Measurements from ENCODE around the gene R3HCC1L. TPM values are rescaled to one million over a fixed set of nuclear protein-coding genes. Genes with fewer than 3 reads are reported as not detected.

Gene R3HCC1L
- total RNA-seq, 2 experiments from 2014 or later = 19.6 to 21.8 TPM

DNA sequence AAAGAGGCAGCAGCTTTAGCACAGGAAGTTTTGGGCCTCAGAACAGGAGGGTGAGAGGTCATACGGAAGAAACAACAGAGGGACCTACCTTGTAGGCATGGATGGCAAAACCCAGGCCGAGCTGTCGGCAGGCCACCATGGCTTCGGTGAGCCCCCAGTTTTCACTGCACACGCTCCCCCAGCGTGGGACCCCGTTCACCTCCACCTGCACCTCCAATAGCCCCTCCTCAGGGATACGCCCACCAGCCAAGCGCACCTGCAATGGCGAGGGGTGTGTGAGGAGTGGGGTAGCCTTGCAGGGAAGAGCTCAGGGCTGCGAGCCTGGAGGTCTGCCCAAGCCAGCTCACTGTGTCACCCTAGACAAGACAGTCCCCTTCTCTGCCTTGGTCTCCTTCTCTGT, 122.2 kb downstream of the R3HCC1L start:
- ATAC-seq (ENCODE audit: low read depth) = no peak
- Mint-ChIP-seq H3K36me3 (no peaks in the 10 kb centered on the region), H3K4me1 (no peaks in the 10 kb centered on the region), H3K27ac (no peak overlapping the region), H3K4me3 (no peak overlapping the region), H3K9me3 (no peaks in the 10 kb centered on the region), H3K27me3 (no peaks in the 10 kb centered on the region)
- POLR2A ChIA-PET = no interaction called here
- no peak for DNase-seq

DNA sequence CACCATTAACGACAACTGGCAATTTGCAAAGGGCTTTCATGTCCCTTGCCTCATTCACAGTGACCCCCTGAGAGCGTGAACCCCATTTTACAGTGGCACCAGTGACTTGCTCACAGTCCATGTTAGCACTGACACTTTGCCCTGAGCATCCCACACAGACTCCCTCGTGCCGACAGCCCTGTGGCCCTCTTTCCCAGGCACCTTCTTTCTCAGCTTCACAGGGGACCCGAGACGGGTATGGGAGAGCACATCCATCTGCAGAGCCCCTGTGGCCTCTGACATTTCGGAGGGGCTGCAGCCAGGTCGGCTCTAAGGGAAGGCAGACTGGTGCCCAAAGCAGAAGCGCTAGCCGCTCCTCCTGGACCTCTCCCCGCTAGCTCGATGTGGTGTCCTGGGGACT, 122.7 kb downstream of the R3HCC1L start:
- POLR2A ChIA-PET = no interaction called here
- Mint-ChIP-seq H3K4me3 (no peak overlapping the region), H3K4me1 (no peaks in the 10 kb centered on the region), H3K27ac (no peak overlapping the region), H3K27me3 (no peaks in the 10 kb centered on the region), H3K9me3 (no peaks in the 10 kb centered on the region), H3K36me3 (no peaks in the 10 kb centered on the region)
- DNase-seq = no peak
- no peak for ATAC-seq (ENCODE audit: low read depth)

DNA sequence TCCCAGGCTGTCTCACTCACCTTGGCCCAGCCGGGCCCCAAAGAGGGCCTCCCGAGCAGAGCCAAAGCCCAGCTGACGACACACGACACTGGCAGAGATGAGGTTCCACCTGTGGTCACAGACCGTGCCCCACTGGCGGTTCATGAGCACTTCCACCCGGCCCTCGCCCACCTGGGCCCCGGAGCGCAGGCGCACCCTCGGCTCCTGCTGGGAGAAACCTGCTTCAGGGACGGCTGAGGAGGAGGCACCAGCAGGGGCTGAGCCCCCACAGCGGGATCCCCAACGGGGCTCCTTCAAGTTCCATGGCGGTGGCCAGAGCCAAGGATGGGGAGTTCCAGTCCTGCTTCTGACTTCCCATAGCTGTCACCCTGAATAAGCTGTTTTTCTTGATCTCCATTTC, 123.5 kb downstream of the R3HCC1L start:
- Mint-ChIP-seq H3K27me3 (no peaks in the 10 kb centered on the region), H3K36me3 (no peaks in the 10 kb centered on the region), H3K4me3 (no peak overlapping the region), H3K27ac (no peak overlapping the region), H3K9me3 (no peaks in the 10 kb centered on the region), H3K4me1 (no peaks in the 10 kb centered on the region)
- DNase-seq = no peak
- POLR2A ChIA-PET = no interaction called here
- no peak for ATAC-seq (ENCODE audit: low read depth)

DNA sequence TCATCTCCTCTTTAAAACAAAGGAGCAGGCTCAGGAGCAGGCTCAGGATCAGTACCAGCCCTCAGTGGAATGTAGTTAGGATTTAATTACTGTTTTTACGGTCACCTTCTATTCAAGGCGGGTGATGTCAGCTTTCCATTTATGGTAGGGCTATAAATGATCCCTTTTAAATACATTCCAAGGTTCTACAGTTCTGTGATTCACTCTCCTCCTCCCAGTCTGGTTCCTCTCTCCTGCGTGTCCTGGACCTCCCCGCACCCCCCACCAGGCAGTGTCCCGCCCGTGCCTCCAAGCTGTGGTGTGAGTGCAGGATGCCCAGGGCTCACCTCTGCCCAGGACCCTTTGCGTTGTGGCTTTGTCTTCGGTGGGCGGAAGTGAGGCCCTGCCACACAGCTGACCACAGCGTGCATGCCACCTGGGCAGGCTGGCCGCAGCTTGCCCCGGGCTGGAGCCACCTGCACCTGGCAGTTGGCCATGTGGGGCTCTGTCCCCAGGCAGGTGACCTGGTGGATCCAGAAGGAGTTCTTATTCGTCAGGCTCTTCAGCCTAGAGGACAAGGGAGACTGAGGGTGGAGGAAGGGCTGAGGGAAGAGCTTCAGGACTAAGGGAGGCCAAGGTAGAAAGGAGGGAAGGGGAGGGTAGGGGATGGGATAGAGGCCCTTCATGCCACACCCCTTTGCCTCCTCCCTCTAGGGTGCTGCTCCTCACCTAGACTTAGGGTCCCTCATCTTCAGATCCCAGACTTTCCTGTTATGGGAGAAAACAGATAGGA, 124.4 kb downstream of the R3HCC1L start:
- Mint-ChIP-seq H3K27ac (no peak overlapping the region), H3K27me3 (no peaks in the 10 kb centered on the region), H3K36me3 (no peaks in the 10 kb centered on the region), H3K9me3 (no peaks in the 10 kb centered on the region), H3K4me3 (no peak overlapping the region), H3K4me1 (peaks cover under 1% of the 10 kb centered on the region)
- POLR2A ChIA-PET = no interaction called here
- DNase-seq (no peak), ATAC-seq (ENCODE audit: low read depth) (no peak)

DNA sequence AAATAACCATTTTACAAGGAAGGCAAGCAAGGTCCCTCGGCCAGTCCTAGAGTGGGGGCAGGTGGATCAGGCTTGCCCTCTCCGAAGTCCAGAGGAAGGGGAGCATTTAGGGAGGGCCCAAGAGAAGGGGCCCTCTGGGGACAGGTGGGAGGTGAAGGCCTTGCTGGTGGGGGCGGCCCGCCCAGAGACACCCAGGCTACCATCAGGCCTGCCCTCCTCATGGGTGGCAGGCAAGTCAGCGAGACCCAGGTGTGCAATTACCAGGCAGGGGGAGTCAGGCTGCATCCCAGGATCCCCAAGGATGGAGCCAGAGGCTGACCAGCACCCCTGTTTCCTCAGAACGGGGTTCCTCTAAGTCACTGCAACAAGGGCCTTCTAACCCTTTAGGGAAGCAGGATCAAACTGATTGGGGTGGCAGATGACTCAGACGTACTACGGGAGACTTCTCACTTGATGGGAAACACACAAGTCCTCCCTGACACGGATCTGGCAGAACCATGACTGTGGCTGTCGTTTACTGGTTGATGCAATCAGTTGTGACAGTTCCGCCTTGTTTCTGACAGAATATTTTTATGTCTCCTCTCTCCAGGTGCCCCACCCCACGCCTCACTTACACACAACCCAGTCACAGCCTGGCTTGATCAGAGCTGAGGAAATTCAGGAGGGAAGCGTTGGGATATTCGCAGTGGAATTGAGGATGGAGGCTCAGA, 125.3 kb downstream of the R3HCC1L start:
- Mint-ChIP-seq H3K27me3 (no peaks in the 10 kb centered on the region), H3K36me3 (no peaks in the 10 kb centered on the region), H3K27ac (no peak overlapping the region), H3K9me3 (no peaks in the 10 kb centered on the region), H3K4me1 (peaks cover 5% of the 10 kb centered on the region), H3K4me3 (no peak overlapping the region)
- POLR2A ChIA-PET = no interaction called here
- no peak for DNase-seq
- ATAC-seq (ENCODE audit: low read depth) = no peak

DNA sequence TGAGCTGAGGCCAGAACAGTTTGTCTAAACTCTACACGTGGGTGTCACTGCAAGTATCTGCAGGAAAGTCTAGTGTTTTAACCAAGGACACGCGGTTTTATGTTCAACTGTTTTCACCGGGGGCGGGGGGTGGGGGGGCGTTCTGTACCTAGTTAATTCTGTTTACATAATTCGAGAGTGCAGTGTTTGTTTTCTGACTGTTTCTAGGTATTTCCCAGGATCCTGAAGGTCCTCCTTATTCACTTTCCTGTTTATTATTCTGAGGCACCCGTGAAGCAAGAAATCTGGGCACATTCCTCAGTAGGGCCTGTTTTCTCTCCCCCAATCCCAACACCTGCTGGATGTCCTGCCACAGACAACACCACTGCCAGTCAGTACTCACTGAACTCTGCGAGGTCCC, 125.9 kb downstream of the R3HCC1L start:
- no peak for ATAC-seq (ENCODE audit: low read depth)
- no peaks in the 10 kb centered on the region for H3K27me3 Mint-ChIP-seq
- H3K27ac Mint-ChIP-seq = no peak overlapping the region
- POLR2A ChIA-PET = no interaction called here
- no peak for DNase-seq
- peaks cover 5% of the 10 kb centered on the region for H3K4me1 Mint-ChIP-seq
- no peaks in the 10 kb centered on the region for H3K36me3 Mint-ChIP-seq
- no peaks in the 10 kb centered on the region for H3K9me3 Mint-ChIP-seq
- H3K4me3 Mint-ChIP-seq = no peak overlapping the region

DNA sequence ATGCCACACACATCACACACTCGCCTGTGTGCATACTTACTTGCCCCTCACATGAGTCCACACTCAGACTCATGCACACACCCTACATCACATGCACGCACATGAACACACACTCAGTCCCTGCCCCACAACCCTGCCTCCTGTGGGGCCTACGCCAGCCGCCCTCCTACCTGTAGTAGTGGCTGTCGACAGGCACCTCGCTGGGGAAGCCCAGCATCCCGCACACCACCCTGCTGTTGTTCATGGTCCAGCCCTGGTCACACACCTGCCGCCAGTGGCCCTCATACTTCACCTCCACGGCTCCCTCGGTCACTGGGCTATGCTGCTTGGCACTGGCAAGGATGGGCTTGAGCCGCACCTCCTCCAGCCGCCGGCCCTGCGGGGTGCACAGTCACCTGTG, 126.3 kb downstream of the R3HCC1L start:
- Mint-ChIP-seq H3K27me3 (no peaks in the 10 kb centered on the region), H3K27ac (no peak overlapping the region)
- POLR2A ChIA-PET = no interaction called here

DNA sequence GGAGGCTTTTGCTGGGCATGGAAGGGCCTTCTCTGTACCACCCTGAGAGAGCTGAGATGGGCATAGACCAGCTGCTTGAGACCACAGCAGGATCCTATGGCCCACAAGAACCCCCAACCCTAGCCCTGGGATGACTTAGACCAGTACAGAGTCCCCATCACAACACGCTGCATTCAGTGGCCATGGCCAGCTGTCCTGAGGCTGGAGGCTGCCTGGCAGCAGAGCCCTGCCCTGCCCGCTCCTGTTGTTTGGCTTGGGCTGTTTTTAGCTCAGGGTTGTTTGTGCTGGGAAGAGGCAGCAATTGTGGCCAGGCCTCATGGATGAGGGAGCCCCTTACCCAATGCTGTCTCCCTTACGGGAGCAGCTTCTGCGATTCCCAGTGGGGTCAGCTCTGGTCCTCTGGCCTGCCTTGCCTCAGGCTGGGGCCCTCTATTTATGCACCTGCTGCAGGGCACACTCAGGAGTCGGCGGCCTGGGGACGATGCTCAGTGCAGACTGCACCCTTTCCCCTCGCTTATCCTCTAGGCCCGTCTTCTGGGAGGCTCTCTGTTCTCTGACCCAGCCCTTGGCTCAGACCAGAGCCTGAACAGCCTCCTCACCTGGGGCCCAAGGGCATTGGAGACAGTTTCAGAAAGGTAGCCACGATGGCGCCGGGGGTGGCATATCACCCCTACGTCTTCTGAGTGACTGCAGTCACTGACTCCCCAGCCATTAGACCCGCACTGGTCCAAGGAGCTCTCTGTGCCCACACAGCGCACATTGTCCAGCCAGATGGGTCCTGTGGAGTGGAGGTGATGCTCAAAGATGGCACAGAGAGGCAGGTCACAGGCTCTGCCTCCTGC, 127.2 kb downstream of the R3HCC1L start:
- H3K9me3 Mint-ChIP-seq = no peaks in the 10 kb centered on the region
- peaks cover 6% of the 10 kb centered on the region for H3K27me3 Mint-ChIP-seq
- POLR2A ChIA-PET = no interaction called here
- H3K36me3 Mint-ChIP-seq = no peaks in the 10 kb centered on the region
- H3K27ac Mint-ChIP-seq = no peak overlapping the region
- DNase-seq (no peak), ATAC-seq (ENCODE audit: low read depth) (no peak)
- H3K4me3 Mint-ChIP-seq = no peak overlapping the region
- H3K4me1 Mint-ChIP-seq = peaks cover 6% of the 10 kb centered on the region

More for the DNA sequence above, 126.3 kb downstream of the R3HCC1L start:
- H3K4me1 Mint-ChIP-seq = peaks cover 5% of the 10 kb centered on the region
- ATAC-seq (ENCODE audit: low read depth) (no peak), DNase-seq (no peak)
- H3K9me3 Mint-ChIP-seq = no peaks in the 10 kb centered on the region
- H3K36me3 Mint-ChIP-seq = no peaks in the 10 kb centered on the region
- H3K4me3 Mint-ChIP-seq = no peak overlapping the region

DNA sequence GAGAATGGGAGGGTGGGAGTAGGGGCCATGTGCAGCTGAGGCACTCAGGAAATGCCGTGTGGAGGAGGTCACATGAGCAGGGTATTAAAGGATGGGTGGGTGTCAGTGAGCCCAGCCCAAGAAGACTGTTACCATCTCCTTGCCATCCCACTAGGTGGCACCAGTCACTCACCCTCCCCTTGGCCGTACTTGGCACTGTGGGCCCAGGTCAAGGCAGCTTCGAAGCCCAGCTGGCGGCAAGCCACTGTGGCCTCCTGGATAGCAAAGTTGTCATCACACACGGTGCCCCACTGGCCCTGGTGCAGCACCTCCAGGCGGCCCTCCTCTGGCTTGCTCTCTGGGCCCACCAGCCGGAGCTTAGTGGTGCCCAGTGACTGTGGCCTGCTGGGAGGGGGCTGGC, 128.1 kb downstream of the R3HCC1L start:
- POLR2A ChIA-PET = no interaction called here
- peaks cover 8% of the 10 kb centered on the region for H3K4me1 Mint-ChIP-seq
- ATAC-seq (ENCODE audit: low read depth) (peak; percentile 30), DNase-seq (no peak)
- H3K36me3 Mint-ChIP-seq = no peaks in the 10 kb centered on the region
- no peak overlapping the region for H3K4me3 Mint-ChIP-seq
- no peak overlapping the region for H3K27ac Mint-ChIP-seq
- peaks cover 16% of the 10 kb centered on the region for H3K27me3 Mint-ChIP-seq
- no peaks in the 10 kb centered on the region for H3K9me3 Mint-ChIP-seq

DNA sequence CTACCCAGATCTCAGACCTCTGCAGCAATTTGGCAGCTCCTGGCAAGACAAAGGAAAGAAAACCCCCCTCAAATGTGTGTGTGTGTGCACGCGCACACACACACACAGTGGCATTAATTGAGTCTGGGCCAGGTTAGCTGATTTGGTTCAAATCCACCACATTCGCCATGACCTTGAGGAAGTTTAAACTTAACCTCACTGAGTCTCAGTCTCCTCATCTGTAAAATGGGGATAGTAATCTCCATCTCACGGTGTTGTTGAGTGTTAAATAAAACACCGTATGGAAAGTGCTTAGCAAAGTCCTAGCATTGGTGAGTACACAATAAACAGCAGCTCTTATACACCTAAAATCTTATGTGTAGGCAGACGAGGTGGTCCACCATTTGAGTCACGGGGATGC, 128.6 kb downstream of the R3HCC1L start:
- H3K27me3 Mint-ChIP-seq = peaks cover 19% of the 10 kb centered on the region
- DNase-seq (no peak), ATAC-seq (ENCODE audit: low read depth) (no peak)
- H3K36me3 Mint-ChIP-seq = no peaks in the 10 kb centered on the region
- peaks cover 8% of the 10 kb centered on the region for H3K4me1 Mint-ChIP-seq
- H3K27ac Mint-ChIP-seq = no peak overlapping the region
- POLR2A ChIA-PET = no interaction called here
- no peaks in the 10 kb centered on the region for H3K9me3 Mint-ChIP-seq
- no peak overlapping the region for H3K4me3 Mint-ChIP-seq

DNA sequence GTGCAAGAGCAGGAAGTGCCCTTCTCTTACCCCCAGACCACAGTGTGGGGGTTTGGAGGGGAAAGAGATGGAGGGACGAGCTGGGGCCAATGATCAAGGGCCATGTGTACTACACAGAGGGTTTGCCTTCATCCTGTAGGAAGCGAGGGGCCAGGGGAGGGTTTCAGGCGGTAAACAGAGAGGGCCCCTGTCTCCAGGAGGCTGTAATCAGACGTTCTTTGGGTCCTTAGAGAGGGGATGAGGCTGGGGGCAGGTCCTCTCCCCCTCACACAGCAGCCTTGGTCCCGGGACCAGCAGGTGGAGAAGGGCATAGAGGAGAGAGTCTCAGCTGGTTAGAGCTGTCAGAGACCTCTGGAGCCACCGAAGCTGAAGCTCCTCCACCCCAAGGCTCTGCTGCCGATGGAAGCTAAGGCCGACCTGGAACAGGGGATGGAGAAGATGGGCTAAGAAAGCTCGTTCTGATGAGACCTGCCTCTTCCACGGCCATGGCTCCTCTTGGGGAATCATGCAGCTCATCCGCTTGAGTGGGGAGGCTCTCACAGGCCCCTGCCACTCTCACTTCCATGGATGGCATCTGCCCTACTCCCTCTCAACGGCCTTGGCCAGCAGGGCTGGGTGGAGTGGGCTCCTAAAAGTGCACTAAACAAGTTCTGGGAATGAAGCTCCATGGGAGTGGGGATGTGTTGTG, 130.1 kb downstream of the R3HCC1L start:
- POLR2A ChIA-PET = no interaction called here
- DNase-seq = no peak
- H3K27me3 Mint-ChIP-seq = peaks cover 31% of the 10 kb centered on the region
- H3K4me1 Mint-ChIP-seq = peaks cover 8% of the 10 kb centered on the region
- no peak overlapping the region for H3K4me3 Mint-ChIP-seq
- H3K9me3 Mint-ChIP-seq = no peaks in the 10 kb centered on the region
- H3K36me3 Mint-ChIP-seq = no peaks in the 10 kb centered on the region
- ATAC-seq (ENCODE audit: low read depth) = no peak
- no peak overlapping the region for H3K27ac Mint-ChIP-seq

DNA sequence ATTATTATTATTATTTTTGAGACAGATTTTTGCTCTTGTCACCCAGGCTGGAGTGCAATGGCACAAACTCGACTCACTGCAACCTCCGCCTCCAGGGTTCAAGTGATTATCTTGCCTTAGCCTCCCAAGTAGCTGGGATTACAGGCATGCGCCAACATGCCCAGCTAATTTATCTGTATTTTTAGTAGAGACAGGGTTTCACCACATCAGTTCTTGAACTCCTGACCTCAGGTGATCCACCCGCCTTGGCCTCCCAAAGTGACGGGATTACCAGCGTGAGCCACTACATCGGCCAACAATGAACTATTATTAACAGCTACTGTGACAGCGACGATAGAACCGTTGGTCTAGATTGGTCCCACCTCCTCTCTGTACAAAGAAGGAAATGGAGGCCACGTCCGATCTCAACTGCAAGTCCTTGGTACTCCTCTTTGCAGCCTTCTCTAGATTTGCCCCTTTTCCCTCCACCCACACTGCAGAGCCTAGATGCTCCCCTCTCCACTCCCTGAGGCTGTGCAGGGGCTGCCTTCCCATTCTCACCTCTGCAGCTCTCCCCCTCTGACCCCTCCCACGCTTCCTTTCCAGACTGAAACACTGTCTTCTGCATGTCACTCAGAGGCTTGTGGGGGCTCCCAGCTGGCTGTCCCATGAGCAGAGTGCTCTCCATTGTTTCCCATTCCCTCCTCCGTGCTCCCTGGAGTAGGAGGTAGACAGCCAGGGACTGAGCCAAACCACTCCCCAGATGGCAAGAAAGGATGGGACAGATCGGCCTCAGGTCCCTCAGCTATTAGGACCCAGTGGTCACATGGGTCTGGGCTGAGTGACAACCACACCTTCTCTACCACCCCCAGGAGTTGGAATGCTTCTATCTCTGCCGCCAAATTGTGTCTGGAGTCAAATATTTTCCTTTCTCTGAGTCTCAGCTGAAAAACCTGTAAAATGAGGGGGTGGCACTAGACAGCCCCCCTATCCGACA, 131.2 kb downstream of the R3HCC1L start:
- no peaks in the 10 kb centered on the region for H3K36me3 Mint-ChIP-seq
- H3K4me3 Mint-ChIP-seq = no peak overlapping the region
- peaks cover 38% of the 10 kb centered on the region for H3K27me3 Mint-ChIP-seq
- POLR2A ChIA-PET = no interaction called here
- H3K9me3 Mint-ChIP-seq = no peaks in the 10 kb centered on the region
- no peak overlapping the region for H3K27ac Mint-ChIP-seq
- no peak for DNase-seq
- ATAC-seq (ENCODE audit: low read depth) = no peak
- H3K4me1 Mint-ChIP-seq = peaks cover 8% of the 10 kb centered on the region

All from activated naive CD8-positive, alpha-beta T cell treated with anti-CD3 and anti-CD28 coated beads, Interleukin-2, amount 10 ng/mL, durations not matched to agents 7 days and 5 days (primary cell).